GM23248 (cell line): ENCODE data around the gene RBFOX1.

Experiments
- EZH2 ChIP-seq: fragments of 200-600 bp; sonication (generic); IDR thresholded peaks from 2 replicates; pipeline ENCODE4 v1.6.1; 2018; ENCODE audit warnings: antibody characterized with exemption, mild to moderate bottlenecking; ENCODE audit not compliant: insufficient read depth, poor library complexity, severe bottlenecking
- EZH2phosphoT487 ChIP-seq: fragments of 200-600 bp; sonication (generic); IDR thresholded peaks from 2 replicates; pipeline ENCODE4 v1.6.1; 2018; ENCODE audit warnings: antibody characterized with exemption, moderate library complexity, mild to moderate bottlenecking, low read depth; ENCODE audit not compliant: insufficient read depth

DNA sequence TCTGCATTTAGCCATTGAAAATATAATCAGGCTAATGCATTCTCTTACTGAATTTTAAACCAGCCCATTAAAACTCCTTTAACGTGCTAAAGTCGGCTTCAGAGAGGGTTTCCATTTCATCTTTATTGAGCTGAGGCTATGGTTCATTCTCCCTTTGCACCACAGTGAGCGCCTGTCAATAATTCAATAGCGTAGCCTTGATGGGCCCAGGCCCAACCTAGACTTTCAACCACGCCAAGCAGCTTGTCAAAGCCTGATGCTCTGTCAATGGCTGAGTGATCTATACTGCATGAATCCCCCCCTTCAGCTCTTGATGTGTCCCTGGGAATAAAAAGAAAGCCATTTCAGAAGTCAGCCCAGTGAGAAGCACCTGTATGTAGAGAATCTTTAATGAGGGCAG is 106.0 kb downstream of the RBFOX1 start:
- TF ChIP-seq EZH2phosphoT487 (no peak), EZH2 (no peak)
